AG04449 (cell line): ENCODE results near the gene KLF13.

Experiments used
- CTCF ChIA-PET: fragments of 350-600 bp; formaldehyde crosslinking; extraction: SDS; loops from one replicate; lab custom pipeline; 2021; ENCODE audit warnings: antibody characterized with exemption; lab: Yijun Ruan, JAX
- POLR2A ChIA-PET: fragments of 400-600, 350-600 bp; formaldehyde crosslinking; extraction: SDS; loops from one replicate; lab custom pipeline; 2020; ENCODE audit warnings: antibody characterized with exemption, inconsistent platforms; lab: Yijun Ruan, JAX
- DNase-seq: peaks from one replicate; pipeline ENCODE4 v3.0.0-alpha.2; 2010; ENCODE audit warnings: low read depth, low spot score
- H3K4me3 ChIP-seq: 2 replicates; pipeline ENCODE4 v1.5.1; 2011; ENCODE audit warnings: low read depth, mild to moderate bottlenecking, control low read depth, low read length
- CTCF ChIP-seq: IDR thresholded peaks from one replicate; pipeline ENCODE4 v1.5.1; 2011; ENCODE audit warnings: mild to moderate bottlenecking, moderate library complexity, low read length, control low read depth, inconsistent platforms; ENCODE audit not compliant: insufficient read depth; ENCODE audit errors: missing control alignments

Gene KLF13

GRCh38 chr15:31326156-31326874 lies at the start of gene KLF13:
TSS of gene KLF13 (plus strand) at chr15:31326835. CDS start at chr15:31327213, 378 bp downstream.
- POLR2A ChIA-PET: interaction anchor here (0.6 to 1.7 kb wide), 12 partner anchors 12 to 324 kb away, joined by 3 to 10 read pairs (median 3); no protein-coding TSS in a partner anchor

GRCh38 chr15:31277335-31278060 lies 49.1 kb upstream of the KLF13 start:
- ChIA-PET POLR2A (interaction anchor here (0.6 kb wide), 1 partner anchor 288 kb away, joined by 3 read pairs; no protein-coding TSS in a partner anchor), CTCF (interaction anchor here (0.7 to 1.0 kb wide), 2 partner anchors 26 to 211 kb away, joined by 3 to 4 read pairs; no protein-coding TSS in a partner anchor)
- TF ChIP-seq CTCF: no peak
- DNase-seq: no peak
- no peak overlapping the region for H3K4me3 ChIP-seq

More at GRCh38 chr15:31326156-31326874, at the start of gene KLF13:
- peak within 1 kb of the TSS; percentile 73 for H3K4me3 ChIP-seq
- TF ChIP-seq CTCF: no peak
- DNase-seq: peak; percentile 72
- CTCF ChIA-PET: interaction anchor here (1.1 to 2.4 kb wide), 6 partner anchors 12 to 164 kb away, joined by 3 to 22 read pairs (median 5); no protein-coding TSS in a partner anchor

- TF ChIP-seq CTCF: no peak
- ChIA-PET POLR2A (interaction anchor here (0.6 kb wide), 1 partner anchor 288 kb away, joined by 3 read pairs; no protein-coding TSS in a partner anchor), CTCF (interaction anchor here (0.7 to 1.0 kb wide), 2 partner anchors 25 to 210 kb away, joined by 3 to 4 read pairs; no protein-coding TSS in a partner anchor)
- DNase-seq: no peak
- no peak overlapping the region for H3K4me3 ChIP-seq
Measured at GRCh38 chr15:31278061-31278445, 48.6 kb upstream of the KLF13 start.

- TF ChIP-seq CTCF: no peak
- CTCF ChIA-PET: interaction anchor here (0.7 to 1.0 kb wide), 2 partner anchors 25 to 210 kb away, joined by 3 to 4 read pairs; no protein-coding TSS in a partner anchor
- no peak overlapping the region for H3K4me3 ChIP-seq
- DNase-seq: no peak
- POLR2A ChIA-PET: no interaction called here
Measured at GRCh38 chr15:31278544-31279220, 48.0 kb upstream of the KLF13 start.

GRCh38 chr15:31279221-31280045 lies 47.2 kb upstream of the KLF13 start:
- H3K4me3 ChIP-seq: no peak overlapping the region
- ChIA-PET POLR2A (no interaction called here), CTCF (no interaction called here)
- no peak for TF ChIP-seq CTCF
- DNase-seq: no peak
